ENCODE results near the gene MYH9.
"Not testable (repeated sequence)": the region's sequence is repeated elsewhere in the genome, so short reads cannot be mapped to it uniquely, and the experiment has no call there.

Gene MYH9

DNA sequence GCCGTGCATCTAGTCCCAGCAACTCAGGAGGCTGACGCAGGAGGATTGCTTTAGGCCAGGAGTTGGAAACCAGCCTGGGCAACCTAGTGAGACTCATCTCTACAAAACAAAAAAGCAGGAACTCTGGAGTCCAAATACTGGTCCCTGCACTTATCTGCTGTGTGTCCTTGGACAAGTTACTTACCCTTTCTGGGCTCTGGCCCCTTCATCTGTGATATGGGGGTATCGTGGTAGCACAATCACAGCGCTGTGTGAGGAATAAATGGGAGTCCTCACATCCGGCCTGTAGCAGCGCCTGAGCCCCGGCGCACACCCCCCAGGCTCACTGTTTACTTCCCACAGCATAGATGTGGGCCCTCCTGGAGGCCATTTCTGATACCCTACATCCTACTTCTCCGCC, 44.2 kb upstream of the MYH9 start:
- CTCF ChIA-PET = no interaction called here
- TF ChIP-seq FOXK2 (IDR thresholded peaks at IDR 0.05) (no peak), SP1 (IDR thresholded peaks at IDR 0.05) (no peak), SUZ12 (IDR thresholded peaks at IDR 0.05) (no peak), LEF1 (IDR thresholded peaks at IDR 0.05; ENCODE audit: borderline replicate concordance) (no peak), FOXA1 (IDR thresholded peaks at IDR 0.05) (no peak), L3MBTL2 (conservative IDR thresholded peaks at IDR 0.05) (no peak), TARDBP (IDR thresholded peaks at IDR 0.05) (no peak), HDGF (IDR thresholded peaks at IDR 0.05; ENCODE audit: borderline replicate concordance) (no peak), ARNT (IDR thresholded peaks at IDR 0.05) (no peak), ELF4 (IDR thresholded peaks at IDR 0.05) (no peak), ZNF384 (IDR thresholded peaks at IDR 0.05) (no peak), NFRKB (IDR thresholded peaks at IDR 0.05) (no peak), FOXM1 (IDR thresholded peaks at IDR 0.05; ENCODE audit: borderline replicate concordance) (no peak), CTBP1 (IDR thresholded peaks at IDR 0.05; ENCODE audit: borderline replicate concordance) (no peak), BHLHE40 (IDR thresholded peaks at IDR 0.05; ENCODE audit: borderline replicate concordance) (no peak), PKNOX1 (IDR thresholded peaks at IDR 0.05) (no peak)
- no peak for DNase-seq (ENCODE audit: extremely low spot score)
- POLR2A ChIA-PET = no interaction called here

- no peak for TF ChIP-seq TARDBP (IDR thresholded peaks at IDR 0.05)
- TF ChIP-seq PKNOX1 (IDR thresholded peaks at IDR 0.05) = no peak
- TF ChIP-seq FOXA1 (IDR thresholded peaks at IDR 0.05) = no peak
- TF ChIP-seq LEF1 (IDR thresholded peaks at IDR 0.05; ENCODE audit: borderline replicate concordance) = no peak
- no peak for TF ChIP-seq NFRKB (IDR thresholded peaks at IDR 0.05)
- no peak for TF ChIP-seq HDGF (IDR thresholded peaks at IDR 0.05; ENCODE audit: borderline replicate concordance)
- TF ChIP-seq ARNT (IDR thresholded peaks at IDR 0.05) = no peak
- no peak for TF ChIP-seq BHLHE40 (IDR thresholded peaks at IDR 0.05; ENCODE audit: borderline replicate concordance)
- no peak for TF ChIP-seq ELF4 (IDR thresholded peaks at IDR 0.05)
- TF ChIP-seq L3MBTL2 (conservative IDR thresholded peaks at IDR 0.05) = no peak
- POLR2A ChIA-PET = no interaction called here
- no peak for DNase-seq (ENCODE audit: extremely low spot score)
- CTCF ChIA-PET = no interaction called here
Measured at GRCh38 chr22:36430863-36431262, 43.1 kb upstream of the MYH9 start.

- DNase-seq (ENCODE audit: extremely low spot score); CTCF ChIA-PET; POLR2A ChIA-PET: not testable (repeated sequence)
Measured at GRCh38 chr22:36427952-36428351, 40.2 kb upstream of the MYH9 start.

DNA sequence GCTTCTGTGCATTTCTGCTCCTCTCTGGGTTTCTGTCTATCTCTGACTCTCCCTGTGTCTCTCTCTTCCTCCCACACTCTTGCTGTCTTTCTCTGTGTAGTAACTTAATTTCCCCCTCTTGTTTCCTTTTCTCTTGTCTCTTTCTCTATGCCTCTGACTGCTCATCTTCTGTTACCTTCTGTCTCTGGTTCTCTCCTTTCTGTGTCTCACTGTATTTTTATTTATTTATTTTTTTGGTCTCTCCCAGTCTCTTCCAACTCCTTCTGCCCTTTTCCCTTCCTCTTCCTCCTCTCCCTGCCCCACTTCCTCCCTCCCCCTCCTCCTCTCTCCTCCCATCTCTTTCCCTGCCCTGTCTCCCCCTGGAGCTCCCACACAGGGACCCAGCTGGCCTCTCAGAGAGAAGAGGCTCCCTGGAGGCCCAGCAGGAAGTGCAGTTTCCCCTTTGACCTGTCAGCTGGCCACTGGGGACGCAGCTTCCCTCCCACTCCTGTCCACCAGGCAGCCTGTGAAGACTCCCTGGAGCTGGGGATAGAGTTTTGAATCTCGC, 38.3 kb upstream of the MYH9 start:
- no peak for TF ChIP-seq SUZ12 (IDR thresholded peaks at IDR 0.05)
- ChIA-PET CTCF (no interaction called here), POLR2A (no interaction called here)
- no peak for DNase-seq (ENCODE audit: extremely low spot score)

DNA sequence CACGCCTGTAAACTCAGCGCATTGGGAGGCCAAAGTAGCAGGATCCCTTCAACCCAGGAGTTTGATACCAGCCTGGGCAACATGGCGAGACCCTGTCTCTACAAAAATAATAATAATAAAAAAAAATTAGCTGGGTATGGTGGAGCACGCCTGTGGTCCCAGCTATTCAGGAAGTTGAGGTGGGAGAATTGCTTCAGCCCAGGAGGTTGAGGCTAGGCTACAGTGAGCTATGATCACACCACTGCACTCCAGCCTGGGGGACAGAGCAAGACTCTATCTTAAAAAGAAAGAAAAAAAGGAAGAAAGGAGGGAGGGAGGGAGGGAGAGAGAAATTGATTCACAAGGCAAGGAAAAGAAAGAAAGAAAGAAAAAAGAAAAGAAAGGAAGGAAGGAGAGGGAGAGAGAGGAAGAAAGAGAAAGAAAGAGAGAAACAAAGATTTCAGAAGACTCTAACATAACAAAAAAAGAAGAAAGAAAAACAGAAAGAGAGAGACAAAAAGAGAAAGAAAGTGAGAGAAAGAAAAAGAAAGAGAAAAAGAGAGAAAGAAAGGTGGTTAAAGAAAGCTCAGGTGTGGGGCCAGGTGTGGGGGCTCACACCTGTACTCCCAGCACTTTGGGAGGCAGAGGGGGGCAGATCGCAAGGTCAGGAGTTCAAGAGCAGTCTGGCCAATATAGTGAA, 37.3 kb upstream of the MYH9 start:
- POLR2A ChIA-PET = no interaction called here
- no peak for DNase-seq (ENCODE audit: extremely low spot score)
- CTCF ChIA-PET = interaction anchor here (1.0 kb wide), 1 partner anchor 16 kb away, joined by 3 read pairs; no protein-coding TSS in a partner anchor
- TF ChIP-seq CTBP1 (IDR thresholded peaks at IDR 0.05; ENCODE audit: borderline replicate concordance) (no peak), ZNF384 (IDR thresholded peaks at IDR 0.05) (no peak), ARNT (IDR thresholded peaks at IDR 0.05) (no peak)

DNA sequence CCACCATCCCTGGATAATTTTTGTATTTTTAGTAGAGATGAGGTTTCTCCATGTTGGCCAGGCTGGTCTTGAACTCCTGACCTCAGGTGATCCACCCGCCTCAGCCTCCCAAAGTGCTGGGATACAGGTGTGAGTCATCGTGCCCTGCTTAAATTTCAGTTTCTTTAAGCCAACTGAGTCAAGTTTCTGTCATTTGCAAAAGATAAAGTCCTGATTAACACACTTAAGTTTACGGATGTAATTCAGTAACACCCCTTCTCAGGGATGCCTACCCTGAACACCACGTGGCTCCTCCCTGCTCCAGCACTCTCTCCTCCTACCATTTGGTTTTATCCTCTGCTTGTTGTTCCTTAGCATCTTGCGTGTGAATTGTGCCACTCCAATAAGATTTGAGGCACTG, 36.7 kb upstream of the MYH9 start:
- DNase-seq (ENCODE audit: extremely low spot score); CTCF ChIA-PET: not testable (repeated sequence)
- POLR2A ChIA-PET = interaction anchor here (1.1 kb wide), 1 partner anchor 58 kb away, joined by 4 read pairs; the partner anchor contains the start of gene TXN2

DNA sequence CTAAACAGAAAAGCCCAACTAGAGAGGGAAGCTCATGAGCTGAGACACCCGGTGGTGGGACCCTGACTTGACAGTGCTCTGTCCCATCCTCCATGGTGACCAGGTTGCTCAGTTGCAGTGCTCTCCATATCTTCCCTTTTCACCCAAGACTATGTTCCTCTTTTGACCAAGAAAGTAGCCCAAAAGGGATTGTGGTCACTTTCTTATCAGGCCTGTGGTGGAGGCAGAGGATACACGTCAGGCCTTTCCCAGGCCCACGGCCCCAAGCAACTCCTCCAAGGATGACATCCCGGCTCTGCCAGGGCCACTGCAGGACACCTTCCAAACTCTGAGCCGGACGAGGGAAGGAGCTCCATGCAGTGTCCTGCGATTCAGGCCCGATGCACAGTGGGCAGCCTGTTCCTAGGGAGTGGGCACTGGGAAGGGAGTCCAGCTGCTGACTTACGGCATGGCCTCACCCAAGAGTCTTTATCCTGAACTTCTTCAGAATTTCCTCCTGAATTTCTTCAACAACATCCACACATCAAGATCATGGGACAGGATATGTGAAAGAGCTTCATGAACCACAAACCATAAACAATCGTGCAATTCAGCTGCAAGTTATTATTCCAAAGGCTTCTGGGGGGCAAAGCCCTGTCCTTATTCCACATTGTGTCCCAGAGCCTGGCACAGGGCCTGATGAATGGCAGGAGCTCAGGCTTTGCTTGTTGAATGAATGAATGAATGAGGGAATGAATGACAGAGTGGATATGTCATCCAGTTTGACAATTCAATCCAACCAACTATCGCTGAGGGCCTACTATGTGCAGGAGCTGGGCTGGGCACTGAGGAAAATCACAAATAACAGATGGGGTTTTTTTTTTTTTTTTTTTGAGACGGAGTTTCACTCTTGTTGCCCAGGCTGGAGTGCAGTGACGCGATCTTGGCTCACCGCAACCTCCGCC, 36.0 kb upstream of the MYH9 start:
- DNase-seq (ENCODE audit: extremely low spot score) = no peak
- CTCF ChIA-PET = no interaction called here
- POLR2A ChIA-PET = interaction anchor here (1.1 kb wide), 1 partner anchor 58 kb away, joined by 4 read pairs; the partner anchor contains the start of gene TXN2
- TF ChIP-seq ARNT (IDR thresholded peaks at IDR 0.05) (no peak), HDGF (IDR thresholded peaks at IDR 0.05; ENCODE audit: borderline replicate concordance) (no peak), FOXA1 (IDR thresholded peaks at IDR 0.05) (no peak), NFRKB (IDR thresholded peaks at IDR 0.05) (no peak), PKNOX1 (IDR thresholded peaks at IDR 0.05) (no peak), FOXM1 (IDR thresholded peaks at IDR 0.05; ENCODE audit: borderline replicate concordance) (no peak), BHLHE40 (IDR thresholded peaks at IDR 0.05; ENCODE audit: borderline replicate concordance) (no peak), FOXK2 (IDR thresholded peaks at IDR 0.05) (no peak), L3MBTL2 (conservative IDR thresholded peaks at IDR 0.05) (no peak), TARDBP (IDR thresholded peaks at IDR 0.05) (no peak), ELF4 (IDR thresholded peaks at IDR 0.05) (no peak), CTBP1 (IDR thresholded peaks at IDR 0.05; ENCODE audit: borderline replicate concordance) (no peak), SUZ12 (IDR thresholded peaks at IDR 0.05) (no peak), ZNF384 (IDR thresholded peaks at IDR 0.05) (no peak), SP1 (IDR thresholded peaks at IDR 0.05) (no peak), LEF1 (IDR thresholded peaks at IDR 0.05; ENCODE audit: borderline replicate concordance) (no peak)

All from HEK293T (cell line).